GM12865 (cell line): Measurements from ENCODE around the gene MASP2.

Source experiments
- DNase-seq: peaks from one replicate; pipeline ENCODE4 v3.0.0; 2010; ENCODE audit warnings: low read depth
- H3K4me3 ChIP-seq: 2 replicates; pipeline ENCODE4 v1.5.1; 2011; ENCODE audit warnings: mild to moderate bottlenecking, low read depth, low read length, control low read depth
- TF ChIP-seq, protein P1 (sequence below): IDR thresholded peaks from 2 replicates; pipeline ENCODE4 v1.5.1; 2011; ENCODE audit warnings: low read length, control low read depth, low read depth, inconsistent platforms; ENCODE audit not compliant: insufficient read depth; ENCODE audit errors: missing control alignments

The MASP2 gene

DNA sequence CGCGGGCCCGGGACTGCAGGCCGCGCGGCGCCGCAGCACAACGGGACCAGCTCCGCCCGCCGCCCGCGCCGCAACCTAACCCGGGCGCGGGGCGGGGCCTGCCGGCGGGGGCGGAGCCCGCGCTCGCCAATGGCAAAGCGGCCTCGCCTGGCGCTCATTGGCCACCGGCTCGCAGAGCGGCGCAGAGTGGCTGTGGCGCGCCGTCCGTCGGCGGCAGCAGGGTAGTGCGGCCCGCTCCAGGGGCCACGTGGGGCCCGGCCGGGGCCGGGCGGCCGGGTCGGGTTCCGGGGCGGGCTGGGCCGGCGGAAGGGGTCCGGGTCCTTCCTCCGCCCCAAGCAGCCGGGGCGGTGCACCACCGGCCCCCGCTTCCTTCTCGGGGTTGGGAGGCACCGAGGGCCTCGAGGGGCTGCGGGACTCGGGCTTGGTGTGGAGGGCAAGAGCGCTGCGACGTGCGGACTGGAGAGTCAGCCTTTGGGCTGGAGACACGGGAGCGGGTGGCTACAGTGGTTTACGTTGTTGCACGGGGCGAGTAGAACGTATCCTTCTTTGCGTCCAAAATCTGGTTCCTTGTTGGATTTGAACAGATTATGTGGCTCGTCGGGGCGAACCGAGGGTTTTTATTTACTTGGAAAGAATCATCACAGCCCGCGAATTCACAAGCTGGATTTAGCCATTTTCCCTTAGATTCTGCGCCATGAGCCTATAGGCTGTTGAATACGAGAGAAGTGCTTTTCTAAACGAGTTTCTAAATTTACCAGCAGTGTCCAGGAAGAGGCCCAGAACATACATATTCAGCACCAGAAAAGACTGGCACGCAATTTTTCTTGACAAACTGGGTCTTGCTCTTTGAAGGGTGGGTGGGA is 13.2 kb upstream of the MASP2 start, which contains the start of gene SRM:
Gene SRM (minus strand): TSS at position 51 of the 863 bp plus-strand sequence. CDS start 75 bp downstream, outside the sequence.
- peak; percentile 96 for DNase-seq
- TF ChIP-seq, protein P1, sequence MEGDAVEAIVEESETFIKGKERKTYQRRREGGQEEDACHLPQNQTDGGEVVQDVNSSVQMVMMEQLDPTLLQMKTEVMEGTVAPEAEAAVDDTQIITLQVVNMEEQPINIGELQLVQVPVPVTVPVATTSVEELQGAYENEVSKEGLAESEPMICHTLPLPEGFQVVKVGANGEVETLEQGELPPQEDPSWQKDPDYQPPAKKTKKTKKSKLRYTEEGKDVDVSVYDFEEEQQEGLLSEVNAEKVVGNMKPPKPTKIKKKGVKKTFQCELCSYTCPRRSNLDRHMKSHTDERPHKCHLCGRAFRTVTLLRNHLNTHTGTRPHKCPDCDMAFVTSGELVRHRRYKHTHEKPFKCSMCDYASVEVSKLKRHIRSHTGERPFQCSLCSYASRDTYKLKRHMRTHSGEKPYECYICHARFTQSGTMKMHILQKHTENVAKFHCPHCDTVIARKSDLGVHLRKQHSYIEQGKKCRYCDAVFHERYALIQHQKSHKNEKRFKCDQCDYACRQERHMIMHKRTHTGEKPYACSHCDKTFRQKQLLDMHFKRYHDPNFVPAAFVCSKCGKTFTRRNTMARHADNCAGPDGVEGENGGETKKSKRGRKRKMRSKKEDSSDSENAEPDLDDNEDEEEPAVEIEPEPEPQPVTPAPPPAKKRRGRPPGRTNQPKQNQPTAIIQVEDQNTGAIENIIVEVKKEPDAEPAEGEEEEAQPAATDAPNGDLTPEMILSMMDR, result peak; percentile 26
- peak within 1 kb of the TSS; percentile 88 for H3K4me3 ChIP-seq

DNA sequence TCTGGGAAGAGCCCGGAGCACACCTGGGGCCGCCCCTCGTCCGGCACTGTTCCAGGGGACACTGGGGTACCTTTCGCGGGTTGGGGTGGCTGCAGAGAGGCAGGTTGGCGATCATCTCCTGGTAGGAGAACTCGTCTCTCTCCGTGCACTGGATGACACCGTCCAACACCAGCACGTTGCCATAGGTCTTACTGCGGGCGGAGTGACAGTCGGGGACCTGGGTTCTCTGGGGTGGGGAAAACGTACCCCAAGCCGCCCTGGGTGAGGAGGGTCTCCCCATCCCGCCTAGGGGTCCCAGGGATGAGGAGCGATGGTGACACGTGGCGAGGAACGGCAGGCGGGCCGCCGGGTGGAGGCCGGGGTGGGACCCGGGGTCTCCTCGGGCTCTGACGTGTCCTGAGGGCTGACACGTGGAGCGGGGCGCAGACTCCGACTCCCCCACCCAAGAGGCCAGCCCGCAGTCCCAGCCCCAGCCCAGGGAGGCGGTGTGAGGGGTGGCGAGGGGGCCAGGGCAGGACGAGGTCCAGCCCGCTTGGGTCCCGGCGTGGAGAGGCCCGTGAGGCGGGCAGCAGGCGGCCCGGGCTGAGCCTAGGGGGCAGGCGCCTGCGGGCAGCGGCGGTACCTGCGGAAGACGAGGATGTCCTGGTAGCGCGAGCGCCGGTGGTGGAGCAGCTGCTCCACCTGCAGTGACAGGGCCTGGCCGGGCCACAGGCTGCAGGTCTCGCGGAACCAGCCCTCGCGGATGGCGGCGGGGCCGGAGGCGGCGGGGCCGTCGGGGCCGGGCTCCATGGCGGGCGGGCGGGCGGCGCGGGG is 12.3 kb upstream of the MASP2 start:
- TF ChIP-seq, protein P1, result no peak
- H3K4me3 ChIP-seq, result peak overlapping the region; percentile 70
- DNase-seq, result peak; percentile 19

DNA sequence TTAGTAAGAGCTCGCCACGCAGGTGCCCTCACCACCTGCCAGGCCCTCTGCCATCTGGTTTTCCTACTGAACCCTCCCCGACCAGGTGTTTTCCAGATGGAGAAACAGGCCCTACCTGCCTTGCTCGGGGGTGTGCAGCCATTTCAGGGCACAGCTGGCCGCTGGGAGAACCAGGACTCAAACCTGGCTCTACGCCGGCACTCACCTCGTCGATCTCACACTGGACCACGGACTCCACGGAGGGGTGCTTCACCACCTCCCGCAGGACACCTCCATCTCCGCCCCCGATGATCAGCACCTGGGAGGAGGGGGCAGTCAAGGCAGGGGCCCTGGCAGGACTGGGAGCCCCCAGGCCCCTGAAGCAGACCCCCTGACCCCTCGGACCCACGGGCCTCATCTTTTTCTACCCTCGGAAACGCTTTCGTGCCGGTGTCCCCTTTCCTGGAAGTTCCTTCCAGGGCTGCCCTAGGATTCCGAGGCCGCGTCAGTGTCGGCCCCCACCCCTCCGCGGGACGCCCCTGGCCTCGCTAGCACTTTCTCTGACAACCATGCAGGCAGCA is 11.6 kb upstream of the MASP2 start:
- no peak for DNase-seq

DNA sequence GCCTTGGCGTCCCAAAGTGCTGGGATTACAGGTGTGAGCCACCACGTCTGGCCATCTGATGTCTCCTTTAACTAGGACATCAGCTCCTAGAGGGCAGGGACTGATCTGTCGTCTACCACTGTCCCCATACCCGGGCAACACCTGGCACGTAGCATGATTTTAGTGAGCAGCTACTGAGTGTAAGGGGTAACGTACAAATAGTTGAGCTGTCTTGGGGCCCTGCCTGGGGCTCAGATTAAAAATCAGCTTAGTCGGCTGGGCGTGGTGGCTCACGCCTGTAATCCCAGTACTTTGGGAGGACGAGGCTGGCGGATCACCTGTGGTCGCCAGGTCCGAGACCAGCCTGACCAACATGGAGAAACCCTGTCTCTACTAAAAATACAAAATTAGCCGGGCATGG is 11.0 kb upstream of the MASP2 start:
- no peak for DNase-seq
- no peak overlapping the region for H3K4me3 ChIP-seq
- TF ChIP-seq, protein P1, result no peak

More for the DNA sequence above, 11.6 kb upstream of the MASP2 start:
- TF ChIP-seq, protein P1, result no peak
- peak overlapping the region; percentile 70 for H3K4me3 ChIP-seq

DNA sequence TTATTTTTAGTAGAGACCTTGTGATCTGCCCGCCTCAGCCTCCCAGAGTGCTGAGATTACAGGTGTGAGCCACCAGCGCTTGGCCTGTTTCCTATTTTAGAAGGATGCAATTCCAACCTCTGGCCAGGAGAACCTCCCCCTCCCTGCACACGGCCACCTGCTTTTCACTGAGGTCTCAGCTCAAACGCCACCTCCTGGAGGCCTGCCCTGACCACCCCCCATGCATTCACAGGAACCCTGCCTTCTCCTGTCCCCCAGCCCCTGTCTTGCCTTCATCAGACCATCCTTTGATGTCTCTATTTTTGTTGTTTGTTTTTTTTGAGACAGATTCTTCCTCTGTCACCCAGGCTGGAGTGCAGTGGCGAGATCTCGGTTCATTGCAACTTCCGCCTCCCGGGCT is 10.4 kb upstream of the MASP2 start:
- H3K4me3 ChIP-seq, result no peak overlapping the region
- DNase-seq, result no peak
- TF ChIP-seq, protein P1, result no peak

DNA sequence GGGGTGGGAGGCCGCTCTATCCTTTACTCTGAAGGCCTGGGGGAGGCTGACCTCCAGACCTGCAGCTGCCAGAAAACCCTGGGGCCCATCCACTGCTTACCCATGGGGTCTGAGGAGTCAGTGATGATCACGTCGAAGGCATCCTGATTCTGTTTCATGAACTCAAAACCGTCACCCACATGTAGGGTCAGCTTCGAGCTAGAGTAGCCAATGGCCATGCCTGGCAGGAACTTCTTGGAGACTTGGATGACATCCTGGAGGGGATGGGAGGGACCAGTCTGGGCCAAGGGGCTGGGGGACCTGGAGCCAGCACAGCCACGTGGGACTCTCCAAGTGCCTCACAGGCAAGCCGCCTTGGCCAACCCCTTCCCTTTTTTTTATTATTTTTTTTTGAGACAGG is 9.5 kb upstream of the MASP2 start:
- DNase-seq, result no peak
- no peak overlapping the region for H3K4me3 ChIP-seq
- TF ChIP-seq, protein P1, result no peak
